Measurements from ENCODE around the gene ARL14EP.

ARL14EP gene

GRCh38 chr11:30328681-30329080, 5.8 kb downstream of the ARL14EP start:
- no peak for DNase-seq

- no peak for DNase-seq
Observed at GRCh38 chr11:30329150-30329940, 6.4 kb downstream of the ARL14EP start.

GRCh38 chr11:30333405-30333804, 10.5 kb downstream of the ARL14EP start:
- DNase-seq: no peak

DNA sequence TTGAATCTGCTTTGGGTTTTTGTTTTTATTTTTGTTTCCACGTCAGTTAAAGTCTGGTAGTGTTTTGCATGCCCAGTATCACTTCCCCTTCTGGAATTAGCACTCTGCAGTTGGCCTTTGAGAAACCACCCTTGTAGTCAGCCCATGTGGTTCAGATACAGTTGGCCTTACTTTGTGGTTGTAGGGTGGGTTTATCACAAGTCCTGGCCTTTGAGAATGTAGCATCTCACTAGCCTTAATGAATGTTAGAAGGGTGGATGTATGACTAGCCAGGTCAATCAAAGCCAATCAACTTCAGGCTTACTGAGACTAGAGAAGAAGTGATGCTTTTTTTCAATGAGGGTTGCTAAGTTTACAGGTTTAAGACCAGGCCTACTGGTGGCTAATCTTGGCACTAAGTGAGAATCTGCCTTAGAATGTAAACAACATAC, 19.8 kb downstream of the ARL14EP start:
- no peak for DNase-seq

DNA sequence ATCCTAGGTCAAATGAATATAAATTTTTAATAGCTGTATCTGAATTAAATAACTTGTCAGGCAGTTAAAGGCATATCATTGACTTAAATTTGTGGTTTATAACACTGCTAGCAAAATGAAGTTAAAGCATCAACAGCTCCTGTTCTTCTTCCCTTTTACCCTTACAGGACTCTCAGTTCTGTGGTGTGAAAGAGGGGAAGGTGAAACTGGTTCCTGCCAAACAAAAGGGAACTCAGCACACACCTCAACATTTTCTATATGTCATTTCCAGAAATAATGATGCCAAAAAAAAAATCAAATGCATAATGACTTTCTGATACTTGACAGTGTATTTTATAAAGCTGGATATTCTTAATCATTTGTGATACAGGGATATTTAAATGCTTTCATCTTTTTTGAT, 21.2 kb downstream of the ARL14EP start:
- DNase-seq: no peak

DNA sequence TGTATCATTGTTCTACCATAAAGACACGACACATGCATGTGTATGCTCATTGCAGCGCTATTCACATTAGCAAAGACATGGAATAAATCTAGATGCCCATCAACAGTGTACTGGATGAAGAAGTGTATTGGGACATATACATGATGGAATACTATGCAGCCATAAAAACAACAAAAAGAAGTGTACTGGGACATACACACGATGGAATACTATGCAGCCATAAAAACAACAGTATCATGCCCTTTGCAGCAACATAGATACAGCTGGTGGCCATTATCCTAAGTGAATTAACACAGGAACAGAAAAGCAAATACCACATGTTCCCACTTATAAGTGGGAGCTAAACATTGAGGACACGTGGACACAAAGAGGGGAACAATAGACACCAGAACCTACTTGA, 22.7 kb downstream of the ARL14EP start:
- DNase-seq: no peak

DNA sequence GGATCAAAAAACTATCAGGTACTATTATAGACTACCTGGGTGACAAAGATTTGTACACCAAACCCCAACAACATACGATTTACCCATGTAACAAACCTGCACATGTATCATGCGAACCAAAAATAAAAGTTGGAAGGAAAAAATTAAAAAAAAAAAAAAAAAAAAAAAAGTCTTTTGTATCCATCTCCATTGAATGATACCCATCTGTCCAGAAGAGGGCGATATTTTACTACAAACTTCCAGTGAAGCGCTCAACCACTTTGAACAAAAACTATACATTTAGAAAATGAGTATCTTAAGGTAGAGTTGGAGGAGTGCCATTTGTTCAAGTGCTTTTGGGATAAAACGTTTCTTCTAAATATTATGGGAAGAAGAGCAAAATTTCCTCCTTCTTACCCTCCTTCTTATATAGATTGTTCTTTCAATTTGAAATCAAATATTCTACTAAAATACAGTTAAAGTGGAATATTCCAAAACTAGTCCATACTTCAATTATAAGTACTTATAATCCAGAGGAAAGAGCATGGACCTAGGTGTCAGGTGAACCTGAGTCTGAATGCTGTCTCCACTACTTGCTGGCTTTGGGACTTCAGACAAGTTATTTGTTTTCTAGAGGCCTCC, 23.3 kb downstream of the ARL14EP start:
- no peak for DNase-seq

- DNase-seq: no peak
Observed at GRCh38 chr11:30348035-30348434, 25.1 kb downstream of the ARL14EP start.

GRCh38 chr11:30349885-30350284, 27.0 kb downstream of the ARL14EP start:
- no peak for DNase-seq

- no peak for DNase-seq
Observed at GRCh38 chr11:30350384-30350783, 27.5 kb downstream of the ARL14EP start.

GRCh38 chr11:30351061-30351460, 28.2 kb downstream of the ARL14EP start:
- no peak for DNase-seq

- no peak for DNase-seq
Observed at GRCh38 chr11:30356391-30356790, 33.5 kb downstream of the ARL14EP start.

- no peak for DNase-seq
Observed at GRCh38 chr11:30357872-30358271, 35.0 kb downstream of the ARL14EP start.

DNA sequence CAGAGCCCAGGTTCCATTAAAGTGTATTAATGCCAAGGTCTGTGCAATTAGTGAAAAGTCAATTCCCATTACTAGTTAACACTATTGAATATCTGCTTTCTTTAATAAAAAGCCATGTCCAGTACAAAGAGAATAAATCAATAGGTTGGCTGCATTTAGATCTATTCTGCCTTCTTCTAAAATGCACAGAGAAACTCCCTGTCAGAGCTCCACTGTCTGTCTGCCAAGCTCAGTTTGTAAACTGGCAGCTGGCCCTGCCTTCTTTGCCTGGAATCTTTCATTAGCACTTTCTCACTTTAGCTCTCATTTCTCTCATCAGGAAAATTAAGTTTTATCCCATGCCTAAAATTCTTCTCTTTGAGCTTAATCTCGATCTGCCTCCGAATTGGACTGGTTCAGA, 35.6 kb downstream of the ARL14EP start:
- no peak for DNase-seq

- DNase-seq: no peak
Observed at GRCh38 chr11:30360741-30361140, 37.8 kb downstream of the ARL14EP start.

DNA sequence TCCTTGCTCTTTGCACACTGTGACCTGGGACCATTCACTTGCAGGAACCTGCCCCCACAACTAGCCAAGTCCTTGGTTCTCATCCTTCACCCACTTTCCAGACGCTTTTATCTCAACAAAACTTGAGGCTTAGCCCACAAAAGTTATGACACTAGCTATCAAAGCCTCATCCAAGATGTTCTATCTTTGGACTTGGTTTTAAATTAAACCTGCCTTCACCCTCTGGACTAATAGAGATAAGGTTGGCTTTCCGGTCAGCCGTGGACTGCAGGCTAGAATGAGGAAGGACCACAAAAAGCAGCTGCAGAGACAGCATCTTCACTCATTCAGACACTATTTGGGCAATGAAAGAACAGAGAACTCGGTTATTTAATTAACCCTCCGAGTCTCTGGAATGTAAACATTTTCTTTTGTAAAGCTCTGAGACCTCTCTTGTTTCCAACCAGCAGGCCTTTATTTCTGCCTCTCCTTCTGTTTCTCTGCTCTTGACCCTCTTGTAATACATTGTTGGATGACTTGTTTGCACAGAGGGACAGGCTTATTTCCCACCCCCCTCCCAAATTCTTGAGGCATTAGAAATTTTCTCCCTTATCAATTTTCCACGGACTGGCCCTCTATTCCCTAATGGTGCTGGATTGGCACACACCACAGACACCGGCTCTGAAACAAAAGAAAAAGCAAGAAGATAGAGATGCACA, 41.4 kb downstream of the ARL14EP start:
- DNase-seq: no peak

DNA sequence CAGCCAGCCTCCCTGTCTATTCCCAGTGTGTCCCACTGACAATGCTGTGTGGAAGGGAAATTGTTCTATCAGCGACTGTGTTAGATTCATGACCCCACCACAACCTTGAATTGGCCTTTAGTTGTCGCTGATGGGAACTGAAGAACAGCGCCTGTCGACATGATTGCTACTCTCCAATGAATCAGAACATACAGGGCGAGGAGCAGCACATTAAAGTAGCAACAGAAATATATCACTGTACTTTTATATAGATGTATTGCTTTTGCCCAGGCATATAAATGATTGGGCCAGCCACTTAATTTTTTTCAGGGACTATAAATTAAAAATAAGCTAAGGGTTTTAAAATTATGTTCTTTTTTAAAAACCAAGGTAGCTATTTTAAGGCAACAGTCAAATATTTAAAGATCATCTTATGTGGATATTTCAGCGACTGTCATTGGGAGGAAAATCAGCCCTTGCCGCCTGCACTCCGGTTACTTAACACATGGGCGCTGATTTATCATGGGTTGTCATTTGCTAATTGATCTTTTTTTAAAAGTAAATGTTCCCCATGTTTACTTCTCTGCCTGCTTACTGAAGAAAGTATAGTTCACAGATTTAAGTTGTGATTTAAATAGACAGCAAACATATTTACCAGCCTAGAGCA, 42.1 kb downstream of the ARL14EP start:
- no peak for DNase-seq

DNA sequence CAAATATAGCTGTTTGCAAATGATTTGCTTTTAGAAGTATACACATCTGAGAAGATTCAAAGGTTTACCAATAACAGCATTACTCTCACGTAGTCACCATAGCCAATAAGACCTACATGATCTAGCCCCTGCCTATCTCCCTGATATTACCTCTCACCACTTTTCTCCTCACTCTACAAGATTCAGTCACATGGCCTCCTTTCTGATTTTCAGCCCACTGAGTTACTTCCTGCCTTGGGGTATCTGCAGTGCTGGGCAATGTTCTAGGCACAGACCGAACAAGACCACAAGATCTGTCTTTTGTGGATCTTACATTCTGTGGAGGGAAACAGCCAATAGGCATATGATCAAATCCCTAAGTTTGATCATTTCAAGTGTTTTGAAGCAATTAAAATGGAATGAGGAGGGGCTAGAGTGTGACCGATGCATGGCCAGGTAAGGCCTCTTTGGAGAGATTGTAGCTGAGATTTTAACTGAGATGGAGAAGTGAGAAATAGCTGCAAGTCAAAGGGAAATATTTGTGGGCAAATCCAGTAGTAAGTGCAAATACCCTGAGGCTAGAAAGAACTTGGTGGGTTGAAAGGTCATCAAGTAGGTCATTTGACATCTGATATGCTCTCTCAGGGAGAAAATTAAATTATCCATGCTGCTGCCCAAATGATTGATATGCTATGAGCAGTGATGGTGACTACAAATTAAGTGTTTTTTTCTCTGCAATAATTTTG, 43.1 kb downstream of the ARL14EP start:
- DNase-seq: no peak

DNA sequence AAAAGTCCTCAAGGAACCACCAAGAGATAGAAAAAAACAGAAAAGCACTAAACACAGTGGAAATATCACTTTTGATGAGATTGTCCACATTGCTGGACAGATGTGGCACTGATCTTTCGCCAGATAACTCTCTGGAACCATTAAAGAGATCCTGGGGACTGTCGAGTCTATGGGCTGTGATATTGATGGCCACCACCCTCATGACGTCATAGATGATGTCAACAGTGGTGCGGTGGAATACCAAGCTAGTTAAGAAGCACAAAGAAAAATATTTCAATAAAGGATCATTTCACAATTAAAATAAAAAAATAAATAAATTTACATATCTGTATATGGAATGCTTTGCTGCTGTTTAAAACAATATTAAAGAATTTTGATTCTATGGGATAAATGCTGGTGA, 45.5 kb downstream of the ARL14EP start:
- no peak for DNase-seq

- no peak for DNase-seq
Observed at GRCh38 chr11:30370164-30370563, 47.3 kb downstream of the ARL14EP start.

DNA sequence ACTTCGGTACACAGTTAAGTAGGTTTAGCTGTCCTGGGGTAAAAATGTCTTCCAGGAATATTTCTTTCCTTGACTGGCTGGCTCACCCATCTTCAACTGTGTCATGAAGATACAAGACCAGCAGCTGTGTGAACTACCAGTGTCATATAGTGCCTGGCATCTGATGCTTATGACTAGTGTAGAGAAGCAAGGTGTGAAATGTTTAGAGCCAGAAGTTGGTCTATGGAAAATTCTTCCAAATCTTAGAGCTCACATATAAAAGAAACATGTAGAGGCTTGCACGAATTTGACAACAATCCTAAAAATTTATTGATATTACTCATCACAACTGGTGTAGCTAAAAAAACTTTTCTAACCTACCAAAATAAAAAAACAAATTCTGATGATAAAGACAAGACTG, 54.4 kb downstream of the ARL14EP start:
- no peak for DNase-seq

GRCh38 chr11:30380846-30381245, 57.9 kb downstream of the ARL14EP start:
- no peak for DNase-seq

DNA sequence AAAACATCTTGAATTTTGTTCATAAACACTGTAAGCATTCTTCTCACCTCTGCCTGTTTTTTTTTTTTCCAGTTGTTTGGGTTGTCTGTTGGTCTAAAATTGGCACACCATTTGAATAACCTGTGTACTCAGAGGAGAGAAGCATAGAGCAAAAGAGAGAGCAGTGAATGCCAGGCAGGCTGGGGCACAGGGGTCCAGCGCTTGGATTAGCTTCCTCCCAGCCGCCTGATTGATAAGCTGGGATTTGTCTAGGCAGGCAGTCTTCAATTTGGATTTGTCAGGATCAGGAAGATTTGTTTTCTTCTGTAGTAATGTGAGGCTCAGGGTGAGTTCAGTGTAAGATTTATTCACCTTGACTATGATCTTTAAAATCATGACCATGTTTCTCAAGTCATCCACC, 59.0 kb downstream of the ARL14EP start:
- DNase-seq: no peak
